Stomach (tissue), 4 donors: ENCODE results near the gene GDI2.

Experiments
- EP300 ChIP-seq: sonication (generic); formaldehyde crosslinking; IDR thresholded peaks from one replicate; pipeline ENCODE4 v1.6.1; 2017; ENCODE audit warnings: antibody characterized with exemption
- POLR2AphosphoS5 ChIP-seq, 3 donors: sonication (generic); formaldehyde crosslinking; IDR thresholded peaks; one replicate each; pipeline ENCODE4 v1.6.1; 2016; ENCODE audit warnings: antibody characterized with exemption in 3 of 3
- TF ChIP-seq, protein P1 (sequence below), 7 experiments: fragments of 450-650 bp in 4 of 7; fragments of 200-600 bp in 3 of 7; sonication (generic) in 3 of 7; IDR thresholded peaks; one replicate each; pipeline ENCODE4 v1.5.1; 2016 to 2019; ENCODE audit warnings: antibody characterized with exemption in 7 of 7, control low read depth in 2 of 7, mild to moderate bottlenecking in 1 of 7

DNA sequence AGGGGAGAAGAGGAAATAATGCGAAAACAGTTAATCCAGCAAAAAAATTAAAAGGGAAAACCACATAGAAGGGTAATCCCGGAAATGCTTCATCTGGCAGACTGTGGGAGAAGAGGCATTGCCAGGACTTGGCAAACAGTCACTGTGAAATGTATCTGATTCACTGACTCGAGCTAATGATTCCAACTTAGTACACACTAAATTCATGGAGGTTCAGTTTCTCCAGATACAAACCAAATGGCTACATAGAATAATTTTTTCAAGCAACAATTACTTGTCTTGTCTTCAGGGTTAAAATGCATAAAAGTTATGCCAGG is 36.4 kb downstream of the GDI2 start:
- TF ChIP-seq, protein P1, sequence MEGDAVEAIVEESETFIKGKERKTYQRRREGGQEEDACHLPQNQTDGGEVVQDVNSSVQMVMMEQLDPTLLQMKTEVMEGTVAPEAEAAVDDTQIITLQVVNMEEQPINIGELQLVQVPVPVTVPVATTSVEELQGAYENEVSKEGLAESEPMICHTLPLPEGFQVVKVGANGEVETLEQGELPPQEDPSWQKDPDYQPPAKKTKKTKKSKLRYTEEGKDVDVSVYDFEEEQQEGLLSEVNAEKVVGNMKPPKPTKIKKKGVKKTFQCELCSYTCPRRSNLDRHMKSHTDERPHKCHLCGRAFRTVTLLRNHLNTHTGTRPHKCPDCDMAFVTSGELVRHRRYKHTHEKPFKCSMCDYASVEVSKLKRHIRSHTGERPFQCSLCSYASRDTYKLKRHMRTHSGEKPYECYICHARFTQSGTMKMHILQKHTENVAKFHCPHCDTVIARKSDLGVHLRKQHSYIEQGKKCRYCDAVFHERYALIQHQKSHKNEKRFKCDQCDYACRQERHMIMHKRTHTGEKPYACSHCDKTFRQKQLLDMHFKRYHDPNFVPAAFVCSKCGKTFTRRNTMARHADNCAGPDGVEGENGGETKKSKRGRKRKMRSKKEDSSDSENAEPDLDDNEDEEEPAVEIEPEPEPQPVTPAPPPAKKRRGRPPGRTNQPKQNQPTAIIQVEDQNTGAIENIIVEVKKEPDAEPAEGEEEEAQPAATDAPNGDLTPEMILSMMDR (IDR thresholded peaks at IDR 0.05), result no peak
- no peak for TF ChIP-seq EP300
- TF ChIP-seq POLR2AphosphoS5 (IDR thresholded peaks at IDR 0.05), result no peak
